ENCODE measurements around the gene KCNQ2. TPM values are rescaled to one million over a fixed set of nuclear protein-coding genes. Genes with fewer than 3 reads are reported as not detected.
"Not testable (repeated sequence)": the region's sequence is repeated elsewhere in the genome, so short reads cannot be mapped to it uniquely, and the experiment has no call there.

KCNQ2 gene
- total RNA-seq, 2 experiments from 2014 or later, result 0.19 to 0.37 TPM

GRCh38 chr20:63393566-63393965 lies 78.9 kb downstream of the KCNQ2 start:
- ATAC-seq (ENCODE audit: low read depth), result no peak
- Mint-ChIP-seq H3K9me3 (no peaks in the 10 kb centered on the region), H3K27ac (no peak overlapping the region), H3K27me3 (peaks cover 2% of the 10 kb centered on the region), H3K36me3 (no peaks in the 10 kb centered on the region), H3K4me3 (no peak overlapping the region), H3K4me1 (no peaks in the 10 kb centered on the region)
- POLR2A ChIA-PET, result no interaction called here
- no peak for DNase-seq

- H3K36me3 Mint-ChIP-seq, result no peaks in the 10 kb centered on the region
- H3K9me3 Mint-ChIP-seq, result peaks cover 4% of the 10 kb centered on the region
- POLR2A ChIA-PET, result no interaction called here
These were observed 79.7 kb downstream of the KCNQ2 start for GRCh38 chr20:63392465-63393365.

GRCh38 chr20:63387917-63388316 lies 84.5 kb downstream of the KCNQ2 start:
- Mint-ChIP-seq H3K4me3 (no peak overlapping the region), H3K9me3 (peaks cover 23% of the 10 kb centered on the region), H3K36me3 (peaks cover 2% of the 10 kb centered on the region), H3K4me1 (no peaks in the 10 kb centered on the region), H3K27ac (no peak overlapping the region), H3K27me3 (no peaks in the 10 kb centered on the region)
- ATAC-seq (ENCODE audit: low read depth) (no peak), DNase-seq (no peak)
- POLR2A ChIA-PET, result no interaction called here

More at GRCh38 chr20:63392465-63393365, 79.7 kb downstream of the KCNQ2 start:
- Mint-ChIP-seq H3K27ac (no peak overlapping the region), H3K27me3 (peaks cover 2% of the 10 kb centered on the region), H3K4me1 (no peaks in the 10 kb centered on the region), H3K4me3 (no peak overlapping the region)
- DNase-seq, result no peak
- ATAC-seq (ENCODE audit: low read depth), result no peak

DNA sequence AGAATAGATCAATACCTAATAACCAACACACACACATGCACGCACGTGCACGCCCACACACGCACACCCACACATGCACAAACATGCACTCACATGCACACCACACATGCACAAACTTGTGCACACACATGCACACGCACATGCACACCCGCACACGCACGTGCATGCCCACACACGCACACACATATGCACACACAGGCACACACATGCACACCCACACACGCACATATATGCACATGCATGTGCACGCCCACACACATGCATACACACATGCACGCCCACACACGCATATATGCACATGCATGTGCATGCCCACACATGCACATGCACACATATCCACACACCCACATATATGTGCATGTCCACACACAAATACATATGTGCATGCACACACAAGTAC lies 85.1 kb downstream of the KCNQ2 start:
- POLR2A ChIA-PET, result no interaction called here
- Mint-ChIP-seq H3K27me3 (no peaks in the 10 kb centered on the region), H3K36me3 (peaks cover 2% of the 10 kb centered on the region), H3K9me3 (peaks cover 23% of the 10 kb centered on the region), H3K4me3 (no peak overlapping the region), H3K27ac (no peak overlapping the region), H3K4me1 (no peaks in the 10 kb centered on the region)
- DNase-seq, result no peak
- no peak for ATAC-seq (ENCODE audit: low read depth)

- Mint-ChIP-seq H3K27ac (no peak overlapping the region), H3K4me3 (no peak overlapping the region), H3K4me1 (no peaks in the 10 kb centered on the region), H3K27me3 (no peaks in the 10 kb centered on the region), H3K36me3 (peaks cover 2% of the 10 kb centered on the region), H3K9me3 (peaks cover 23% of the 10 kb centered on the region)
- DNase-seq, result no peak
- ATAC-seq (ENCODE audit: low read depth), result no peak
- POLR2A ChIA-PET, result no interaction called here
These were observed 86.0 kb downstream of the KCNQ2 start for GRCh38 chr20:63386491-63386890.

DNA sequence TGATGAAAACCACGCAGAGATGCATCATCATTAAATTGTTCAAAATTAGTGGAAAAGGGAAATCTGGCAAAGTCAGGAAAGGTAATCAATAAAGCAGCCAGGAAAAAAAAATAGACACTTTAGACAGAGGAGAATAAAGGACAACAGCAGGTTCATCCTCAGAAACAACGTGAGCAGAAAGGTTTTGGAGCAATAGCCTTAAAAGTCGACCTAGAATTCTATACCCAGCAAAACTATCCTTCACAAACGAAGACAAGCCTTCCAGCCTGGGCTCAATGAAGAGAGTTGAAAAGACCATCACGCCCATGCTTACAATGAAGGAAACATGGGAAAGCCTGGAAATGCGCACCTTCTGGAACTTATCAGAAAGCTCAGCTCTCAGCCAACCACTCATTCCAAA lies 86.6 kb downstream of the KCNQ2 start:
- H3K36me3 Mint-ChIP-seq, result peaks cover 2% of the 10 kb centered on the region
- POLR2A ChIA-PET, result no interaction called here
- ATAC-seq (ENCODE audit: low read depth) (no peak), DNase-seq (no peak)
- no peaks in the 10 kb centered on the region for H3K4me1 Mint-ChIP-seq
- no peaks in the 10 kb centered on the region for H3K27me3 Mint-ChIP-seq
- peaks cover 23% of the 10 kb centered on the region for H3K9me3 Mint-ChIP-seq
- no peak overlapping the region for H3K4me3 Mint-ChIP-seq
- H3K27ac Mint-ChIP-seq, result no peak overlapping the region

GRCh38 chr20:63384336-63384735 lies 88.1 kb downstream of the KCNQ2 start:
- no peak for DNase-seq
- Mint-ChIP-seq H3K4me3 (no peak overlapping the region), H3K36me3 (peaks cover 2% of the 10 kb centered on the region), H3K27ac (no peak overlapping the region), H3K4me1 (no peaks in the 10 kb centered on the region), H3K9me3 (peaks cover 23% of the 10 kb centered on the region), H3K27me3 (no peaks in the 10 kb centered on the region)
- no peak for ATAC-seq (ENCODE audit: low read depth)
- POLR2A ChIA-PET, result no interaction called here

DNA sequence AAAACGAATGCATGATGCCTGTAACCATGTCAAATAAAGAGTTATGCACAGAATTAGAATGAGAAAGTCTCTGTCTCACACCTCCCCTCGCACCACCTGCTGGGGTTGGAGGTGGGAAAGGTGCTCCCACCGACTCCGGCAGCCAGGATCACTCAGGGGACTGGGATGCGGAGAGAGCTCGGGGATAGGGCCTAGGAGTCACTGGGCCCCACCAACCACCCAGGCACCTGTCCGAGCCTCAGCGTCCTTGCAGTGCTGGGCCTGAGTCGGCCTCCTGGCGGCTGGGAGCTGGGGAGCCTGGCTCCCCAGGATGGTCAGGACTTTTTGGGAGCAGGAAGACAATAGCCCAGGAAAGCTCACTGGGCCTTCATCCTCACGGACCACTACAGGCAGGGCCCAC lies 88.9 kb downstream of the KCNQ2 start:
- no peak overlapping the region for H3K4me3 Mint-ChIP-seq
- H3K27ac Mint-ChIP-seq, result no peak overlapping the region
- peaks cover 23% of the 10 kb centered on the region for H3K9me3 Mint-ChIP-seq
- POLR2A ChIA-PET, result no interaction called here
- H3K4me1 Mint-ChIP-seq, result no peaks in the 10 kb centered on the region
- H3K36me3 Mint-ChIP-seq, result peaks cover 2% of the 10 kb centered on the region
- ATAC-seq (ENCODE audit: low read depth) (no peak), DNase-seq (no peak)
- H3K27me3 Mint-ChIP-seq, result peaks cover under 1% of the 10 kb centered on the region

DNA sequence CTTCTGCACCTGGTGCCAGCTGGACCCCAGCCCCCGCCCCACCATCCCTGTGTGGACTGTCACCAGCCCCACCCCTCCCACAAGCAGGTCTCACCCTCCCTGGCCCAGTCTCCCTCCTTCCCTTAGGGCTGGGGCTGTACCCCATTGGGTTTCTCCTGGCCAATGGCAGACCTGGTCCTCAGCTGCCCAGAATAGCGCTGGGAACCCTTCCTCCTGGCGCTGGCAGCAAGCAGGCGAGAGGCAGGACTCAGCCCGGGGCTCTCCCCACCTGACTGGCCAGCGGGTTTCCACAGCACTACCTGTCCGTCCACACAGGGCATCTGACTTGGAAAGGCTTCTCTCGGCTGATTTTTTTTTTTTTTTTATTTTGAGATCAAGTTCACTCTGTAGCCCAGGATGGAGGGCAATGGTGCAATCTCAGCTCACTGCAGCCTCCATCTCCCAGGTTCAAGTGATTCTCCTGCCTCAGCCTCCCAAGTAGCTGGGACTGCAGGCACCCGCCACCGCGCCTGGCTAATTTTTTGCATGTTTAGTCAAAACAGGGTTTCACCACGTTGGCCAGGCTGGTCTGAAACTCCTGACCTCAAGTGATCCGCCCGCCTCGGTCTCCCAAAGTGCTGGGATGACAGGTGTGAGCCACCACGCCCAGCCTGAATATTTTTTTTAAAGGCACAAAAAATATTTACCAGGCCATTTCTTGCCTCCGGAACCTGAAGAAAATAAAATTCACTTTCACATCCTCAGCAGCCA lies 89.7 kb downstream of the KCNQ2 start:
- Mint-ChIP-seq H3K27me3 (peaks cover 3% of the 10 kb centered on the region), H3K36me3 (peaks cover 2% of the 10 kb centered on the region), H3K4me3 (no peak overlapping the region), H3K4me1 (no peaks in the 10 kb centered on the region), H3K9me3 (peaks cover 19% of the 10 kb centered on the region), H3K27ac (no peak overlapping the region)
- no peak for ATAC-seq (ENCODE audit: low read depth)
- POLR2A ChIA-PET, result no interaction called here
- no peak for DNase-seq

DNA sequence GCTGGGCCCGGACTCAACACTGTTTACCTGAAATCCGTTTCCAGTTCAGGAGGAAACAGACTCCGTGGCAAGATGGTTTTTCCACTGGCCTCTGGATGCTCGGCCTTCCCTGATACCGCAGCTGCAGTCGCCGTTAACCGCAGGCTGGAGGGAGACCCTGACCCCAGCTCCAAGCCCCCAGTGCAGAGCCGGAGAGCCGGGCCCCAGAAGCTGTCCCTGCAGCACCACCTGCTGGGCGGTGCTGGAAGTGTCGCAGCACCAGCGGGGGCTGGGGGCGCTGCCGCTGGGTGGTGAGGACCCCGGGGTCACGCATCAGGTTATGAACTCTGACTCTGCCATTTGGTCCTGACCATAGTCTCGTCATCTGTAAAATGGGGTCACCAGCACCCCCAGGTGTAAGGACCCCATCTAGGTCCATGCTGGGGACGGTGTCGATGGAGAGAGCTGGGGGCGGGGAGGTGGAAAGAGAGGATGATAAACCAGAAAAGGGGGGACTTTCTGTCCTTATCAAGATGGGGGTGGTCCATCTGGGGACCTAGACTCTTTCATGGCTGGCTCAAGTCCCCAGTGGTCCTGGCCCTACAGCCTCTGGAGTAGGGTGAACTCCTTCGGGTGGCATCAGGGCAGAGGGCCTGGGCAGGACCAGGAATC lies 90.5 kb downstream of the KCNQ2 start:
- POLR2A ChIA-PET, result no interaction called here

DNA sequence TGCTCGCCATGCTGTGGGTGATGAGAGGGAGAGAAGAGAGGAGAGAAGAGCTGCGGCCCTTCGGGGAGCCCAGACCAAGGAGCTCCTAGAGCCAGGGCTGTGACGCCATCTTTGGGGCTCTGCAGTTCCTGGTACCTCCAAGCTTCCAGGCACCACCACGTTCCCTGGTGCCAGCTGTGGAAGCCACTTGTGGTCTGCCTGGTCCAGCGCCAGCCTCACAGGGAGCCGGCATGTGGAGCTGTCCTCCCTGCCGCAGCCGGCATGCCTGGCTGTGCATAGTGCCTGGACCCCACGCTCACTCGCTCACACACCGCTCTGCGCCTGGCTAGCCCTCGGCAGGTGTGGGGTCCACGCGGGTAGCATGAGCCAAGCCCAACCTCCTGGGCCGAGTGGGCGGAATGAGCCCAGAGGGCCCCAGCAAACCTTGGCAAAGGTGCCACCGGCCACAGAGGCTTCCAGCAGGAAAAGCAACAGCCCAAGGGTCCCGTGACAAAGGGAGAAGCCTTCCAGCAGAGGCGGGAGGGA lies 92.0 kb downstream of the KCNQ2 start:
- Mint-ChIP-seq H3K36me3 (no peaks in the 10 kb centered on the region), H3K27ac (no peak overlapping the region), H3K9me3 (peaks cover 1% of the 10 kb centered on the region), H3K27me3 (peaks cover 6% of the 10 kb centered on the region), H3K4me3 (no peak overlapping the region), H3K4me1 (no peaks in the 10 kb centered on the region)
- POLR2A ChIA-PET, result no interaction called here
- ATAC-seq (ENCODE audit: low read depth) (no peak), DNase-seq (no peak)

More for the DNA sequence above, 90.5 kb downstream of the KCNQ2 start:
- H3K36me3 Mint-ChIP-seq, result peaks cover 2% of the 10 kb centered on the region
- ATAC-seq (ENCODE audit: low read depth) (peak; percentile 36), DNase-seq (peak; percentile 65)
- H3K27me3 Mint-ChIP-seq, result peaks cover 6% of the 10 kb centered on the region
- peaks cover 13% of the 10 kb centered on the region for H3K9me3 Mint-ChIP-seq
- H3K4me1 Mint-ChIP-seq, result no peaks in the 10 kb centered on the region
- no peak overlapping the region for H3K4me3 Mint-ChIP-seq
- H3K27ac Mint-ChIP-seq, result no peak overlapping the region

- H3K27ac Mint-ChIP-seq; H3K9me3 Mint-ChIP-seq; H3K27me3 Mint-ChIP-seq; H3K4me3 Mint-ChIP-seq; ATAC-seq (ENCODE audit: low read depth); H3K4me1 Mint-ChIP-seq; DNase-seq; H3K36me3 Mint-ChIP-seq; POLR2A ChIA-PET: not testable (repeated sequence)
These were observed 92.6 kb downstream of the KCNQ2 start for GRCh38 chr20:63379872-63380271.

DNA sequence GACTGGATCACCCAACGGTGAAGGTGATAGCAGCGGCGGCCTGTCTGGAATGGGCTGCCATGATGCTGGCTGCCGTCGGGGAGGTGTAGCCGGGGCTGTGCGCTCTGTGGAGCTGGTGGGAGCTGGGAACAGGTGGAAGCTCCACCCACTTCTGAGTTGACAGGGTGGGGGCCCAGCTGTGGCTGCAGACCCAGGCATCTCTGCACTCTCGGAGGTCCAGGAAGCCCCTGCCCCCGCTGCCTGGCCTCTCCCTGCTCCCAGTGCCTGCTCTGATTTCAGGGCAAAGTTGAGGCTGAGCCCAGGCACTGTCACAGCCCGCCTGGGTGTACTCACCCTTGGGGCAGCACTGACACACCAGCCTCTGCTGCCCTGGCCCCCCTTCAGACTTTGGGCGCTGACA lies 93.2 kb downstream of the KCNQ2 start:
- no peaks in the 10 kb centered on the region for H3K9me3 Mint-ChIP-seq
- H3K4me1 Mint-ChIP-seq, result no peaks in the 10 kb centered on the region
- H3K27me3 Mint-ChIP-seq, result peaks cover 6% of the 10 kb centered on the region
- no peak overlapping the region for H3K27ac Mint-ChIP-seq
- no peak for DNase-seq
- no peak for ATAC-seq (ENCODE audit: low read depth)
- no peaks in the 10 kb centered on the region for H3K36me3 Mint-ChIP-seq
- POLR2A ChIA-PET, result no interaction called here
- no peak overlapping the region for H3K4me3 Mint-ChIP-seq

All from activated naive CD8-positive, alpha-beta T cell treated with anti-CD3 and anti-CD28 coated beads, Interleukin-2, amount 10 ng/mL, durations not matched to agents 7 days and 5 days (primary cell).